Sigmoid colon (tissue), 7 donors: ENCODE results near the gene LTBP1. TPM values are rescaled to one million over a fixed set of nuclear protein-coding genes. Genes with fewer than 3 reads are reported as not detected.

Experiments used
- DNase-seq: peaks from one replicate; pipeline ENCODE4 v3.0.0-alpha.2; 2019
- H3K27ac ChIP-seq, 4 donors: fragments of 200-600 bp; sonication (generic); one replicate each; pipeline ENCODE4 v1.5.1; 2016 to 2019; ENCODE audit warnings: mild to moderate bottlenecking in 1 of 4
- H3K27me3 ChIP-seq, 3 donors: fragments of 200-600 bp; sonication (generic); one replicate each; pipeline ENCODE4 v1.5.1; 2019; ENCODE audit warnings: mild to moderate bottlenecking in 1 of 3
- H3K36me3 ChIP-seq, 4 donors: fragments of 200-600 bp; sonication (generic); one replicate each; pipeline ENCODE4 v1.5.1; 2016 to 2019
- H3K4me1 ChIP-seq, 4 donors: fragments of 200-600 bp; sonication (generic); one replicate each; pipeline ENCODE4 v1.5.1; 2017 to 2019
- H3K4me3 ChIP-seq, 4 donors: fragments of 200-600 bp; sonication (generic); one replicate each; pipeline ENCODE4 v1.5.1; 2017 to 2019; ENCODE audit warnings: mild to moderate bottlenecking in 2 of 4, moderate library complexity in 1 of 4
- H3K9me3 ChIP-seq, 4 donors: fragments of 200-600 bp in 3 of 4; sonication (generic) in 3 of 4; one replicate each; pipeline versions ENCODE4 v1.5.1 to v1.6.1; 2013 to 2019
- EP300 ChIP-seq, 4 donors: sonication (generic); formaldehyde crosslinking; IDR thresholded peaks; one replicate each; pipeline ENCODE4 v1.6.1; 2017; ENCODE audit warnings: antibody characterized with exemption in 4 of 4
- POLR2A ChIP-seq, 2 donors: fragments of 450-650 bp; IDR thresholded peaks; one replicate each; pipeline ENCODE4 v1.6.1; 2016; ENCODE audit warnings: antibody characterized with exemption in 2 of 2, mild to moderate bottlenecking in 2 of 2, moderate library complexity in 2 of 2
- POLR2AphosphoS5 ChIP-seq, 4 donors: sonication (generic); formaldehyde crosslinking; IDR thresholded peaks; one replicate each; pipeline ENCODE4 v1.6.1; 2017; ENCODE audit warnings: antibody characterized with exemption in 4 of 4
- WGBS, 2 donors: extraction: QIAGEN DNeasy Blood & Tissue Kit; methylation state at CpG; one replicate each; pipeline ENCODE4 v1.1.7; 2013; 5-methylcytosine and 5-hydroxymethylcytosine counted together
- intact Hi-C: fragments of 100-400 bp; cut with DNase I; formaldehyde crosslinking; loops from one replicate; pipeline ENCODE4 v1.15.1; 2023
- polyA plus RNA-seq, 3 donors: library from polyadenylated mRNA; stranded (reverse); fragments of 200-250 nt; gene quantifications; one replicate each; pipeline ENCODE4 v1.2.3, GENCODE V29; 2013
- total RNA-seq, 4 donors: library from RNA; depleted of rRNA; stranded (reverse); fragments of >200 nt; gene quantifications; one replicate each; pipeline ENCODE4 v1.1.0, GENCODE V29; 2016
- TF ChIP-seq, protein P1 (sequence below), 4 experiments: fragments of 450-650 bp in 3 of 4; fragments of 200-600 bp in 1 of 4; IDR thresholded peaks; one replicate each; pipeline ENCODE4 v1.5.1; 2016 to 2019; ENCODE audit warnings: antibody characterized with exemption in 4 of 4, mild to moderate bottlenecking in 3 of 4, moderate library complexity in 2 of 4
- donor health status: healthy with polysubstance abuse.
- donor health status: Bipolar disorder and iron deficiency.
- donor health status: healthy.

LTBP1 gene
- total and polyA plus RNA-seq, 7 donors, result 3.0 to 102 (median 34.2) TPM

DNA sequence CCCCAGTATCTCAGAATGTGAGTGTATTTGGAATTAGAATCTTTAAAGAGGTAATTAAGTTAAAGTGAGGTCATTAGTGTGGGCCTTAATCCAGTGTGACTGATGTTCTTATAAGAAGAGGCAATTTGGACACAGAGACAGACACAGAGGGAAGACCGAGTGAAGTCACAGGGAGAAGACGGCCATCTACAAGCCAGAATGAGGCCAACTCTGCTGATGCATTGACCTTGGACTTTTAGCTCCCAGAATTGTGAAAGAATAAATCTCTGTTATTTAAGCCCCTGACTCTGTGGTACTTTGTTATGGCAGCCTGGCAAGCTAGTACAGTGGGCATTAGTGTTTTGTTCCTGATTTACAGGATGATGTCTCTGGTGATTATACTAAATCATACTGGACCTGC lies 64.6 kb downstream of the LTBP1 start:
- Histone ChIP-seq H3K4me1 (peaks cover 0 to 8% (median 0%) of the 10 kb centered on the region in 4 donors), H3K27me3 (no peaks in the 10 kb centered on the region), H3K27ac (no peak overlapping the region), H3K9me3 (no peaks in the 10 kb centered on the region), H3K4me3 (no peak overlapping the region), H3K36me3 (no peaks in the 10 kb centered on the region)
- TF ChIP-seq POLR2AphosphoS5 (IDR thresholded peaks at IDR 0.05), result no peak
- TF ChIP-seq EP300 (IDR thresholded peaks at IDR 0.05), result no peak
- TF ChIP-seq, protein P1, sequence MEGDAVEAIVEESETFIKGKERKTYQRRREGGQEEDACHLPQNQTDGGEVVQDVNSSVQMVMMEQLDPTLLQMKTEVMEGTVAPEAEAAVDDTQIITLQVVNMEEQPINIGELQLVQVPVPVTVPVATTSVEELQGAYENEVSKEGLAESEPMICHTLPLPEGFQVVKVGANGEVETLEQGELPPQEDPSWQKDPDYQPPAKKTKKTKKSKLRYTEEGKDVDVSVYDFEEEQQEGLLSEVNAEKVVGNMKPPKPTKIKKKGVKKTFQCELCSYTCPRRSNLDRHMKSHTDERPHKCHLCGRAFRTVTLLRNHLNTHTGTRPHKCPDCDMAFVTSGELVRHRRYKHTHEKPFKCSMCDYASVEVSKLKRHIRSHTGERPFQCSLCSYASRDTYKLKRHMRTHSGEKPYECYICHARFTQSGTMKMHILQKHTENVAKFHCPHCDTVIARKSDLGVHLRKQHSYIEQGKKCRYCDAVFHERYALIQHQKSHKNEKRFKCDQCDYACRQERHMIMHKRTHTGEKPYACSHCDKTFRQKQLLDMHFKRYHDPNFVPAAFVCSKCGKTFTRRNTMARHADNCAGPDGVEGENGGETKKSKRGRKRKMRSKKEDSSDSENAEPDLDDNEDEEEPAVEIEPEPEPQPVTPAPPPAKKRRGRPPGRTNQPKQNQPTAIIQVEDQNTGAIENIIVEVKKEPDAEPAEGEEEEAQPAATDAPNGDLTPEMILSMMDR (IDR thresholded peaks at IDR 0.05), result no peak
- no peak for TF ChIP-seq POLR2A (IDR thresholded peaks at IDR 0.05)
- no peak for DNase-seq
- intact Hi-C loops, result no loop called here
- 93% methylated on average over 2 of the region's 2 CpGs for WGBS, 2 donors

DNA sequence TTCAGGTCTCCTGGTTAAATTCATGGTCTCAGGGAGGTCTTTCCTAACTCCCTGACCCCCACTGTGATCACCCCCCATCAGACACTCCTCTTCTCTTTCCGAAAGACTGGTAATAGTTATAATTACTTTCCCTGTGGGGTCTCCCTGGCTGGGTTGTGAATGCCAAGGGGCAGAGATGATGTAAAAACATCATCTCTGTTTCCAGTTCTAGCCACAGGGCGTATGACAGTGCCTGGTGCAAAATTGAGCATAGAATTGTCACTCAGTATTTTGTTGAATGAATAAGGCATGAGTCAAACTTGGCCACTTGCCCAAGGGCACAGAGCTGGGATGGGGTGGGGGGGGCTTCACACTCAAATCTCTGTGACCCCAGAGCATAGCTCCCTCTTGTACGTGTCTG lies 65.2 kb downstream of the LTBP1 start:
- peaks cover 0 to 8% (median 0%) of the 10 kb centered on the region in 4 donors for H3K4me1 ChIP-seq
- TF ChIP-seq, protein P1 (IDR thresholded peaks at IDR 0.05), result no peak
- TF ChIP-seq EP300 (IDR thresholded peaks at IDR 0.05) (no peak), POLR2A (IDR thresholded peaks at IDR 0.05) (no peak), POLR2AphosphoS5 (IDR thresholded peaks at IDR 0.05) (no peak)
- no peaks in the 10 kb centered on the region for H3K9me3 ChIP-seq
- WGBS, 2 donors, result 90 to 93% methylated on average over 3 of the region's 3 CpGs
- no peaks in the 10 kb centered on the region for H3K27me3 ChIP-seq
- H3K36me3 ChIP-seq, result no peaks in the 10 kb centered on the region
- H3K4me3 ChIP-seq, result no peak overlapping the region
- H3K27ac ChIP-seq, result no peak overlapping the region
- DNase-seq, result no peak
- intact Hi-C loops, result no loop called here

DNA sequence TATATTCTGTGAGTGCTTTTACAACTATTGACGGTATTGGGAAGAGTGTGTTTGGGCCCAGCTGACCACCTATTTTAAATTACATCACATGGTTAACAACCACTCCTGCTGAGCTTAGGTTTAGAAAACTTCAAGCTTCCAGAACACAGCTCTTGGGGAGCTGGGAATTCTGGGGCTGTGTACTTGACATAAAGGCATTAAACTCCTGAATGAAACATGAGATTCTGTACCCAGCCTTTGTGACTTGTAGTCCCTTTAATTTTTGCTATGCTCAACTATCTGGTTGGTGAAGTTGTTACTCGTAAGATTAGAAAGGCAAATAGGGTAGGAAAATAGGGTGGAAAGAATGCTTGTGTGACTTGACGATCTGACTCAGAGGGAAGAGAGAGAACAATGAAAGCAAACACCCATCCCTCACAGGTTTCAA lies 66.9 kb downstream of the LTBP1 start:
- intact Hi-C loops, result no loop called here
- H3K4me3 ChIP-seq, result no peak overlapping the region
- no peak overlapping the region for H3K27ac ChIP-seq
- no peak for TF ChIP-seq POLR2A (IDR thresholded peaks at IDR 0.05)
- TF ChIP-seq, protein P1 (IDR thresholded peaks at IDR 0.05), result no peak
- TF ChIP-seq POLR2AphosphoS5 (IDR thresholded peaks at IDR 0.05), result no peak
- TF ChIP-seq EP300 (IDR thresholded peaks at IDR 0.05), result no peak
- no peak for DNase-seq
- no peaks in the 10 kb centered on the region for H3K9me3 ChIP-seq
- 33 to 67% methylated on average over 3 of the region's 3 CpGs for WGBS, 2 donors
- no peaks in the 10 kb centered on the region for H3K36me3 ChIP-seq
- H3K4me1 ChIP-seq, result peaks cover 0 to 8% (median 0%) of the 10 kb centered on the region in 4 donors
- H3K27me3 ChIP-seq, result no peaks in the 10 kb centered on the region

DNA sequence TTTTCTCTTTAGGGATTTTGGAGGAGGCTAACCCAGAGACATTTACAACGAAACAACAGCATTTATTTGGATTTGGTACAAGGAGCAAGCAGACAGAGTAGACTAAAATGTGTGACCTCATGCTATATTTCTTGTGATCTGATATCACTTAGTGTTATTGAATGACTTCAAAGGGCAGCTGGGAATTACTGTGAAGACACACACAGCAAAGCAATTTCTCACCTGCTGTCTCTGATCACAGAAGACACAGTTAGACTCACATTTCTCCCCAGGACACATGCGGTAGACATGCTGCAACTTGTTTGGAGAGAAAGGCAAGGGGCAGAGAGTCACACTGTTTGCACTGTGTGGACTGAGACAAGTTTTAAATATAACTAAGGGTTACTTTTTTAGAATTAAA lies 67.5 kb downstream of the LTBP1 start:
- Histone ChIP-seq H3K4me1 (peaks cover 0 to 8% (median 0%) of the 10 kb centered on the region in 4 donors), H3K4me3 (no peak overlapping the region), H3K36me3 (no peaks in the 10 kb centered on the region), H3K27me3 (no peaks in the 10 kb centered on the region), H3K9me3 (no peaks in the 10 kb centered on the region), H3K27ac (no peak overlapping the region)
- intact Hi-C loops, result no loop called here
- DNase-seq, result no peak
- TF ChIP-seq EP300 (IDR thresholded peaks at IDR 0.05), result no peak
- TF ChIP-seq, protein P1 (IDR thresholded peaks at IDR 0.05), result no peak
- no peak for TF ChIP-seq POLR2AphosphoS5 (IDR thresholded peaks at IDR 0.05)
- TF ChIP-seq POLR2A (IDR thresholded peaks at IDR 0.05), result no peak
- WGBS, 2 donors, result 38 to 68% methylated on average over 2 of the region's 2 CpGs
